HL-60 (cell line): ENCODE data around the gene FBXO47.

Experiments used
- POLR2AphosphoS5 ChIP-seq: IDR thresholded peaks from 2 replicates; pipeline ENCODE4 v1.6.1; 2012; ENCODE audit warnings: low read depth
- TF ChIP-seq, protein P1 (sequence below): IDR thresholded peaks from 2 replicates; pipeline ENCODE4 v1.6.1; 2012; ENCODE audit warnings: low read depth; ENCODE audit not compliant: insufficient replicate concordance
- TF ChIP-seq, protein P2 (sequence below): IDR thresholded peaks from one replicate; pipeline ENCODE4 v1.5.1; 2011; ENCODE audit warnings: low read length, control low read depth, inconsistent platforms; ENCODE audit not compliant: insufficient read depth

DNA sequence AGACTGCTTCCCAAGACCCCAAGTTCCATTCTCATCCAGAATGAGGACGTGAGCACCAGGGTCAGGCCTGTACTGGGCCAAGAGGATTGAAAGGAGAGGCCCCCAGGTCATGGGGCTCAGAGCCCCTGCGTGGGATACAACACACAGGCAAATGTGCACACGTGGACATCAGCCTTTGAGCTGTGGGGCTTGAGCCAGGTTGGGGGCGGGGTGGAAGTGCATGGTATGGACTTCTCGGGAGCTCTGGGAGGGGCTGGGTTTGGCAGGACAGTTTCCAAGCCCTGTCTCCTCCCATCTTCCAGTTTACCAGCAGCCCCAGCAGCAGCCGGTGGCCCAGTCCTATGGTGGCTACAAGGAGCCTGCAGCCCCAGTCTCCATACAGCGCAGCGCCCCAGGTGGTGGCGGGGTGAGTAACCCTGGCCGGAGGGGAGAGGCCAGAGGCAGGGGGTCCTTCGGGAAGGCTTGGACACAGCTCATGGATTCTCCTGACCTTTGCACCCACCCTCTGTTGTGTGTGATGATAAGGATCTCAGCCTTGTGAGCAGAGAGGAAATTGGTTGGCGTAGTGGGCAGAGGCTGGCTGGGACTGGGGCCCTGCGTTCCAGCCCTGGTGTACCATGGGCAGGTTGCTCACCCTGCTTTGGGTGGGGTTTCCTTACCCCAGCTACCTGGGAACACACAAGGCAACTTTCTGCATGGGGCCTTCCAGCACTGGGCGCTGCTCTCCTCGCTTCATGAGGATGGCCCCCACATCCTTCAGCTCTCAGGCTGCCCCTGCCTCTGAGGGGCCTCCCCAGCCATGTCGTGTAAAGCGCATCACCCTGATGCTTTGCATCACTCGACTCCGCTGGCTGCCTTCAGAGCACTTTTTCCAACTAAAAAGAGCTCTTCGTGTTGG lies 52.2 kb downstream of the FBXO47 start:
- TF ChIP-seq, protein P1, sequence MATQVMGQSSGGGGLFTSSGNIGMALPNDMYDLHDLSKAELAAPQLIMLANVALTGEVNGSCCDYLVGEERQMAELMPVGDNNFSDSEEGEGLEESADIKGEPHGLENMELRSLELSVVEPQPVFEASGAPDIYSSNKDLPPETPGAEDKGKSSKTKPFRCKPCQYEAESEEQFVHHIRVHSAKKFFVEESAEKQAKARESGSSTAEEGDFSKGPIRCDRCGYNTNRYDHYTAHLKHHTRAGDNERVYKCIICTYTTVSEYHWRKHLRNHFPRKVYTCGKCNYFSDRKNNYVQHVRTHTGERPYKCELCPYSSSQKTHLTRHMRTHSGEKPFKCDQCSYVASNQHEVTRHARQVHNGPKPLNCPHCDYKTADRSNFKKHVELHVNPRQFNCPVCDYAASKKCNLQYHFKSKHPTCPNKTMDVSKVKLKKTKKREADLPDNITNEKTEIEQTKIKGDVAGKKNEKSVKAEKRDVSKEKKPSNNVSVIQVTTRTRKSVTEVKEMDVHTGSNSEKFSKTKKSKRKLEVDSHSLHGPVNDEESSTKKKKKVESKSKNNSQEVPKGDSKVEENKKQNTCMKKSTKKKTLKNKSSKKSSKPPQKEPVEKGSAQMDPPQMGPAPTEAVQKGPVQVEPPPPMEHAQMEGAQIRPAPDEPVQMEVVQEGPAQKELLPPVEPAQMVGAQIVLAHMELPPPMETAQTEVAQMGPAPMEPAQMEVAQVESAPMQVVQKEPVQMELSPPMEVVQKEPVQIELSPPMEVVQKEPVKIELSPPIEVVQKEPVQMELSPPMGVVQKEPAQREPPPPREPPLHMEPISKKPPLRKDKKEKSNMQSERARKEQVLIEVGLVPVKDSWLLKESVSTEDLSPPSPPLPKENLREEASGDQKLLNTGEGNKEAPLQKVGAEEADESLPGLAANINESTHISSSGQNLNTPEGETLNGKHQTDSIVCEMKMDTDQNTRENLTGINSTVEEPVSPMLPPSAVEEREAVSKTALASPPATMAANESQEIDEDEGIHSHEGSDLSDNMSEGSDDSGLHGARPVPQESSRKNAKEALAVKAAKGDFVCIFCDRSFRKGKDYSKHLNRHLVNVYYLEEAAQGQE, result no peak
- TF ChIP-seq, protein P2, sequence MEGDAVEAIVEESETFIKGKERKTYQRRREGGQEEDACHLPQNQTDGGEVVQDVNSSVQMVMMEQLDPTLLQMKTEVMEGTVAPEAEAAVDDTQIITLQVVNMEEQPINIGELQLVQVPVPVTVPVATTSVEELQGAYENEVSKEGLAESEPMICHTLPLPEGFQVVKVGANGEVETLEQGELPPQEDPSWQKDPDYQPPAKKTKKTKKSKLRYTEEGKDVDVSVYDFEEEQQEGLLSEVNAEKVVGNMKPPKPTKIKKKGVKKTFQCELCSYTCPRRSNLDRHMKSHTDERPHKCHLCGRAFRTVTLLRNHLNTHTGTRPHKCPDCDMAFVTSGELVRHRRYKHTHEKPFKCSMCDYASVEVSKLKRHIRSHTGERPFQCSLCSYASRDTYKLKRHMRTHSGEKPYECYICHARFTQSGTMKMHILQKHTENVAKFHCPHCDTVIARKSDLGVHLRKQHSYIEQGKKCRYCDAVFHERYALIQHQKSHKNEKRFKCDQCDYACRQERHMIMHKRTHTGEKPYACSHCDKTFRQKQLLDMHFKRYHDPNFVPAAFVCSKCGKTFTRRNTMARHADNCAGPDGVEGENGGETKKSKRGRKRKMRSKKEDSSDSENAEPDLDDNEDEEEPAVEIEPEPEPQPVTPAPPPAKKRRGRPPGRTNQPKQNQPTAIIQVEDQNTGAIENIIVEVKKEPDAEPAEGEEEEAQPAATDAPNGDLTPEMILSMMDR, result no peak
- no peak for TF ChIP-seq POLR2AphosphoS5
